ENCODE results near the gene RNPS1.

RNPS1 gene

GRCh38 chr16:2233872-2234812, 33.8 kb downstream of the RNPS1 start:
- no peak for DNase-seq

GRCh38 chr16:2233046-2233775, 34.7 kb downstream of the RNPS1 start:
- DNase-seq = no peak

- DNase-seq = no peak
Observed at GRCh38 chr16:2232094-2232990, 35.6 kb downstream of the RNPS1 start.

- no peak for DNase-seq
Observed at GRCh38 chr16:2231016-2231931, 36.7 kb downstream of the RNPS1 start.

- DNase-seq = no peak
Observed at GRCh38 chr16:2230376-2230775, 37.5 kb downstream of the RNPS1 start.

DNA sequence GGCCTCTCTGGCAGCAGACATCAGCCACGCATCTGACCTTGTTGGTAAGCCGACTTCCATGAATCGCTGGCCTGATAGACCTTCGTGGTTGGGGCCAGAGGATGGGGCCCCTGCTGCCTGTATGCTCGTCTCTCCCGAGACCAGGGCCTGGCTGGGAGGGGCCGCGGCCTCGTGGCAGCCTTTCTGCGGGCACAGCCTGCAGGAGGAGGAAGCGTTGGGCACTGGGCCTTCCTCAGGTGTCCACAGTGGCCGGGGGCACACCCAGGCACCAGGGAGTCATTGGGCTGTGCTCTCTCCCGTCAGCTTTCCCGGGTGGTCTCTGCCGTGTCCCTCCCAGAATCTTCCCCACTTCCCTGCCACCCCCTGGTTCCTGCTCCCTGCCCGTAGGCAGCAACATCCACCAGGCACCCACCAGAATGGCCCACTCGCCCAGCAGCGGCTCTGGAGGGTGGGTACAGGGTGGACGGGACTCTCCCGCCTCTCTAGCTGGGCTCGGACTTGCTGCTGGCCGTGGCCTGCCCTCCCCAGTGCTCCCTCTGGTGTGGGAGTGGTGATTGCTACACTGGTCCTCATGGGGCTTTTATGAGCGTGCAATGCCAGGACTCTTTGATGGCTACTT, 38.2 kb downstream of the RNPS1 start:
- DNase-seq = no peak

GRCh38 chr16:2229091-2229490, 38.8 kb downstream of the RNPS1 start:
- DNase-seq = no peak

DNA sequence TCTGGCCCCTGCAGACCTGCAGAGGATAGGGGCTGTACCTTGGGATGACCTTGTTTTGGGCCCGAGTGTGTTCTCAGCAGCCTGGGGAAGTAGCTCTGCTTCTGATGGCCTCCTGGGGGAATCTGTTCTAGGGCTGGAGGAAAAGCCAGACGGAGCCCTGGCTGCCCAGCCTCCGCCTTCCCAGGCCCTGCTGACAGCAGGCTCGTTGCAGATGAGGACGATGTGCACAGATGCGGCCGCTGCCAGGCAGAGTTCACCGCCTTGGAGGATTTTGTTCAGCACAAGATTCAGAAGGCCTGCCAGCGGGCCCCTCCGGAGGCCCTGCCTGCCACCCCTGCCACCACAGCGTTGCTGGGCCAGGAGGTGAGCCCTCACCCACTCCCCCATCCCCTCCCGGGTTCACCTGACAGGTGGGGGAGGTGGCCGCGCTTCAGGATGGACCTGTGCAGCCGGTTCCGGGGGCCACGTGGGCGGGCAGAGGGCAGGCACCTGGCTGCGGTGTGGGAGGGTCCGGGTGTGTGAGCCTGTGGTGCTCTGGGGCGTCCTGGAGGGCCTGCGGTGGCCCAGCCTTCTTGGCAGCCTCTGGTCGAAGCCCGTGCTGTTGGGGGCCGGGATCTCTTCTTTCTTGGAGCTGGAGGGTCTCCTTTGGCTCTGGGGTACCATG, 39.6 kb downstream of the RNPS1 start:
- no peak for DNase-seq

GRCh38 chr16:2226918-2227317, 41.0 kb downstream of the RNPS1 start:
- no peak for DNase-seq

GRCh38 chr16:2226245-2226793, 41.6 kb downstream of the RNPS1 start:
- no peak for DNase-seq

DNA sequence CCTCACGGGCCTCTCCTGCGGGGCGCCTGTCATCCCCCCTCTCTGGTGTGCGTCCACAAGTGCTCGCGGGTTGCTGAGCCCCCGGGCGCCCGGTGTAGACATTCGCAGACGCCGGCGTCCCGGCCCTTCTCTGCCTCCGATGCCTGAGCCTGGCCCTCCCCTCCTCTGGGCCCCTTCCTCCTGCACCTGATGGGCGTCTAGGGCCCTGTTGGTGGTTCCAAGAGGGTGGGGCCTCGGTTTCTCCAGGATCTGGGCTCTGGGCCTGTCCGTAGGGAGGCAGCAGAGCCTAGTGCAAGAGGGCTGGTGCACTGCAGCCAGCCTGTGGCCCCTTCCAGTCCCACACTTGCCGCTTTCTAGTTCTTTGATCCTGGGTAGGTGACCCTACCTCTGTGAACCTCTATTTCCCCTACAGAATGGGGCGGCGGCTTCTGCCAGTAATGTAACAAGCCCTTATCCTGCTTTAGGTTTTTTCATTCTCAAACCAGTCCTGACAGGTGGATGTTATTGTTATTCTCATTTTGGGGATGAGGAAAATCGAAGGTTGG, 43.9 kb downstream of the RNPS1 start:
- no peak for DNase-seq

DNA sequence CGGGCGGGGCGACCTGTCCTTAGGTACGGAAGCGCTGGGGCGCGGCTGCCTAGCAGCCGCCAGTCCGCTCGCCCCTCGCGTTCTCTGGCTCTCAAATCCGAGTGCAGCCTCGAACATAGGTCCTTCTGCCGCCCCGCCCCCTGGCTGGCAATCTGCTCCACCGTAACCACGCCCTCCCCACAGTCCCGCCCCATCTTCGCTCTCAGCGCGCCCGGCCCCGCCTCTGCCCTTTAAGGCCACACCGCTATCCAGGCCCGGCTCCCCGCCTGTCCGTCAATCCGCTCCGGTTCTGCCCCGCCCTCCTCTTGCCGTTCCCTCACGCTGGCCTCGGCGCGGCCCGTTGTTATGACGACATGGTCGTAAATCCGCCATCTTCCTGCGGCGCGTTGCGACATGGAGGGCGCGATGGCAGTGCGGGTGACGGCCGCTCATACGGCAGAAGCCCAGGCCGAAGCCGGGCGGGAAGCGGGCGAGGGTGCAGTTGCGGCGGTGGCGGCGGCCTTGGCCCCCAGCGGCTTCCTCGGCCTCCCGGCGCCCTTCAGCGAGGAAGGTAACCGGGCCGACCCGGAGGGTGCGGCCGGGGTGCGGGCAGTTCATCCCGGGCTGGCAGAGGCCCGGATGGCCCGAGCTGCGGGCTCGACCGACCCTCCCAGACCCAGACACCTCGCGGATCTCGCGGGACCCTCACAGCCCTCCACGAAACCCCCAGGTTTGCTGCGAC, 44.5 kb downstream of the RNPS1 start, which contains the start of gene E4F1:
E4F1 (plus strand) TSS at position 371 of the 721 bp plus-strand sequence; CDS start at position 394, 23 bp downstream.
- peak; percentile 92 for DNase-seq

GRCh38 chr16:2216330-2216729, 51.6 kb downstream of the RNPS1 start:
- no peak for DNase-seq

DNA sequence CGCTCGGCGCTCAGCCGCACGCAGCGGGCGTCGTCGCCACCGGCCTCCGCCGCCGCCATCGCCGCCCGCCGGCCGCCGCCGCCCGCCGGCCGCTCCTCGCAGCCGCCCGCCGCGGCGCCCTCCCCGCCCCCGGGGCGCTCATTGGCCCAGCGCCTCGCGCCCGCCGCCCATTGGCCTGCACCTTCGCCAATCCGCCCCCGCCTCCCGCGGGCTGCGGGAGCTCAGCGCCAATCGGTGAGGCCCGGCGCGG, 53.3 kb downstream of the RNPS1 start, which contains the start of gene PGP:
PGP (minus strand) TSS at position 122 of the 250 bp plus-strand sequence; CDS start at position 59, 63 bp downstream.
- DNase-seq = no peak

DNA sequence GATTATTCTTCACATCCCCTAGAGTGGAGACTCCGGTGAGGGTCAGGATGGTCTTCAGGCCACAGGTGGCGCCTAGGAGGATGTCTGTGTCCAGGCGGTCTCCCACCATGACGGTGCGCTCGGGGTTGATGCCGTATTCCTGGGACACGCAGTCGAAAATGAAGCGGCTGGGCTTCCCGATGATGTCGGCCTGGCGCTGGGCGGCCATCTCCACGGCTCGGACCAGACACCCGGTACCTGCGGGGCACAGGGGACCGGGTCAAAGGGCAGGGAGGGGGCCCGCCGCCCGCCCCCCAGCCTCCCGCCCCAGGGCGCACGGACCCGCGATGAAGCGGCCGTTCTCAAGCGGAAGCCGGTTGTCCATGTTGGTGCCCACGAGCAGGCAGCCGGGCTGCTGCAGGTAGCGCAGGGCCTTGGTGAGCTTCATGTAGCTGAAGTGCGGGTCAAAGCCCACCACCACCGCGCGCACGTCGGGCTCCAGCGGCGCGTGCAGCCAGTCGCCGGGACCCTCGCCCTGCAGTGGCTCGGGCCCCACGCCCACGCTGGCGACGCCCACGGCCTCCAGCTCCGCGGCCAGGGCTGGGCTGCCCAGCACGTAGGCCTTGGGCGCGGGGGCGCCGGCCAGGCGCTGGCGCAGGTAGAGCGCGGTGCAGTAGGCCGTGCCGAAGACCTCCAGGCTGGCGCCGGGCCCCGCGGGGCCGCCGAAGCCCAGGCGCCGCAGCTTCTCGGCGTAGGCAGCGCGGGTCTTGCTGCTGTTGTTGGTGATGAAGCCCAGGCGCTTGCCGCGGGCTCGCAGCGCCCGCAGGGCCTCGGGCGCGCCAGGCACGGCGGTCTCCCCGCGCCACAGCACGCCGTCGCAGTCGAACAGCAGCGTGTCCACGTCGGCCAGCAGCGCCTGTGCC, 53.9 kb downstream of the RNPS1 start:
- no peak for DNase-seq

DNA sequence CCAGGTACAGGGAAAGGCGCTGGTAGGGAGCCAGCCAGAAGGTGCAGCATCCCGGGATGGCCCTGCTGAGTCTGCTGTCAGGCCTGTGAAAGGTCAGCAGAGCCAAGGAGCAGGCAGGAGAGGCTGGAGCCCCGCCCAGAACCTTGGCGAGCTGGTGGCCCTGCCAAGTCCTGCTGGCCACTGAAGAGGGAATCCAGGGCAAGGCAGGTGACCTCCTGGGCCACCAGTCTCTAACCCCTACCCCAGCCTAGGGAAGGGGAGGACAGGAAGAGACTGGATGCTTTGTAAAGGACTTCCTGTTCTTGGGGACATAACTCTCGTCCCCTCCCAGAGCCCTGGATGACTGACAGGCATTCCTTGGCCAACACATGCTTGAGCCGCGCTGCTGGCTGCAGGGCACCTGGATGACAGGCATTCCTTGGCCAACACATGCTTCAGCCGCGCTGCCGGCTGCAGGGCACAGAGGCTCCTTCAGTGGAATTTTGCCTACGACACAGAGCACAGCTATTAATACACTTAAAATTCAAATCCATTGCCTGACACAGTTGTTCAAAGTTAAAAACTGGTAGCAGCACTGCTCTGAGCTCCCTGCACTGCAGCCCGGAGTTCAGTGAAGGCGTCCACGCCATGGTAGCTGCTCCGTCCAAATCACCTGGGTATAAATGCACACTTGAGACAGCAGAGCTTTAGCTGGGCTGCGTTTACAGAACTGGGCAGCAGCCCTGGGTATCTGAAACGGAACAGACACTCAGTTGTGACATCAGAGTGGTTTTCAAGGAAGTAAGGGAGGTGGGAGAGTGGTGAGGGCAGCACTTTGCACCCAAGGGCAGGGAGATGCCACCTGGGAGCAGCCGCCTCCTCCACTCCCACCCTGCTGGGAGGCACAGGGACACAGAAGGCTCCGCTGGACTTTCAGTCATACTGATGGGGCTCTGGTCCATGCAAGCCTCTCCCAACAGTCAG, 55.3 kb downstream of the RNPS1 start:
- DNase-seq = no peak

- no peak for DNase-seq
Observed at GRCh38 chr16:2211923-2212347, 56.0 kb downstream of the RNPS1 start.
